DND-41 (cell line): ENCODE results near the gene TARBP2.
"Not testable (repeated sequence)": the region's sequence is repeated elsewhere in the genome, so short reads cannot be mapped to it uniquely, and the experiment has no call there.

ENCODE experiments used
- ATAC-seq: fragments of 200-7000 bp; cut with Tn5 transposase; 3 replicates; pipeline ENCODE4 v1.9.1; 2021; ENCODE audit warnings: low read depth; ENCODE audit not compliant: insufficient read depth
- DNase-seq: peaks from one replicate; pipeline ENCODE4 v3.0.0-alpha.2; 2020
- H2AFZ ChIP-seq: 2 replicates; pipeline ENCODE4 v1.6.0; 2012; ENCODE audit warnings: low read depth, low read length
- H3K27ac ChIP-seq: 2 replicates; pipeline ENCODE4 v1.5.1; 2012; ENCODE audit warnings: low read length, inconsistent platforms
- H3K27me3 ChIP-seq: fragments of 200-600 bp; sonication (generic); 2 replicates; pipeline ENCODE4 v1.6.0; 2012; ENCODE audit warnings: low read length, mild to moderate bottlenecking, inconsistent platforms; ENCODE audit not compliant: insufficient read depth, poor library complexity
- H3K36me3 ChIP-seq: 2 replicates; pipeline ENCODE4 v1.5.1; 2012; ENCODE audit warnings: low read length, inconsistent platforms; ENCODE audit not compliant: insufficient read depth
- H3K4me1 ChIP-seq: 2 replicates; pipeline ENCODE4 v1.5.1; 2012; ENCODE audit warnings: mild to moderate bottlenecking, low read length; ENCODE audit not compliant: insufficient read depth
- H3K4me2 ChIP-seq: 2 replicates; pipeline ENCODE4 v1.6.0; 2012; ENCODE audit warnings: mild to moderate bottlenecking, moderate library complexity, low read length, inconsistent platforms; ENCODE audit not compliant: insufficient read depth
- H3K4me3 ChIP-seq, 2 experiments: fragments of 200-600 bp in 1 of 2; shearing (Covaris generic) in 1 of 2; 2 replicates each; pipeline ENCODE4 v1.5.1; 2012 to 2016; ENCODE audit warnings: inconsistent platforms in 2 of 2, low read length in 2 of 2, mild to moderate bottlenecking in 2 of 2, low read depth in 1 of 2, moderate library complexity in 1 of 2
- H3K79me2 ChIP-seq: 2 replicates; pipeline ENCODE4 v1.6.0; 2012; ENCODE audit warnings: low read length, inconsistent platforms; ENCODE audit not compliant: insufficient read depth
- H3K9ac ChIP-seq: 2 replicates; pipeline ENCODE4 v1.6.0; 2012; ENCODE audit warnings: low read depth, mild to moderate bottlenecking, inconsistent platforms, low read length, moderate library complexity
- H3K9me3 ChIP-seq: 2 replicates; pipeline ENCODE4 v1.5.1; 2012; ENCODE audit warnings: low read length, moderate library complexity, mild to moderate bottlenecking, inconsistent platforms; ENCODE audit not compliant: insufficient read depth, severe bottlenecking
- H4K20me1 ChIP-seq: 2 replicates; pipeline ENCODE4 v1.6.0; 2012; ENCODE audit warnings: low read length; ENCODE audit not compliant: insufficient read depth
- EZH2 ChIP-seq: IDR thresholded peaks from 3 replicates; pipeline ENCODE4 v1.6.1; 2012; ENCODE audit warnings: borderline replicate concordance, low read depth, mild to moderate bottlenecking, moderate library complexity, low read length, inconsistent platforms; ENCODE audit not compliant: severe bottlenecking
- TF ChIP-seq, protein P1 (sequence below): IDR thresholded peaks from 2 replicates; pipeline ENCODE4 v1.5.1; 2012; ENCODE audit warnings: borderline replicate concordance, low read length, moderate library complexity, mild to moderate bottlenecking; ENCODE audit not compliant: poor library complexity, severe bottlenecking; ENCODE audit errors: extremely low read depth

Gene TARBP2

DNA sequence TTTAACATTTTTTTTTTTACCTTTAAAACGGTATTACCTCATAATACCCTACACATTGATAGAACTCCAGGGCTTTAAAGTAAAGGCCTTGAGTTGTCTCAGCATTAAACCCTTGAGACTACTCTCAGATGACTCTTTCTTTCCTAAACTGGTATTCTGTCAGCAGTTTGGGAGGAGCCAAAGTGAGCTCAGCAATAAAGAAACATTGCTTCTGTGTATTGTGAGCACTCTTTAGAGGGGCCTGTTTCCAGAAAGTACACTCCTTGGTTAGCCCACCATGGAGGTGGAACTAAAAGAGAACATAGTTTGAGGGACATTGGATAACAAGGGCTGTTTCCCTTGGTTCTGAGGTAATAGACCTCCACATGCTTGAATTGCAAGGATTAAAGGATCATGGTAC lies 22.2 kb upstream of the TARBP2 start:
- no peaks in the 10 kb centered on the region for H3K9me3 ChIP-seq
- H4K20me1 ChIP-seq: peaks cover 80% of the 10 kb centered on the region
- no peak overlapping the region for H3K4me3 ChIP-seq
- DNase-seq: no peak
- TF ChIP-seq, protein P1, sequence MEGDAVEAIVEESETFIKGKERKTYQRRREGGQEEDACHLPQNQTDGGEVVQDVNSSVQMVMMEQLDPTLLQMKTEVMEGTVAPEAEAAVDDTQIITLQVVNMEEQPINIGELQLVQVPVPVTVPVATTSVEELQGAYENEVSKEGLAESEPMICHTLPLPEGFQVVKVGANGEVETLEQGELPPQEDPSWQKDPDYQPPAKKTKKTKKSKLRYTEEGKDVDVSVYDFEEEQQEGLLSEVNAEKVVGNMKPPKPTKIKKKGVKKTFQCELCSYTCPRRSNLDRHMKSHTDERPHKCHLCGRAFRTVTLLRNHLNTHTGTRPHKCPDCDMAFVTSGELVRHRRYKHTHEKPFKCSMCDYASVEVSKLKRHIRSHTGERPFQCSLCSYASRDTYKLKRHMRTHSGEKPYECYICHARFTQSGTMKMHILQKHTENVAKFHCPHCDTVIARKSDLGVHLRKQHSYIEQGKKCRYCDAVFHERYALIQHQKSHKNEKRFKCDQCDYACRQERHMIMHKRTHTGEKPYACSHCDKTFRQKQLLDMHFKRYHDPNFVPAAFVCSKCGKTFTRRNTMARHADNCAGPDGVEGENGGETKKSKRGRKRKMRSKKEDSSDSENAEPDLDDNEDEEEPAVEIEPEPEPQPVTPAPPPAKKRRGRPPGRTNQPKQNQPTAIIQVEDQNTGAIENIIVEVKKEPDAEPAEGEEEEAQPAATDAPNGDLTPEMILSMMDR: no peak
- TF ChIP-seq EZH2: no peak
- no peak overlapping the region for H3K27ac ChIP-seq
- ATAC-seq: no peak
- no peak overlapping the region for H3K4me2 ChIP-seq
- H3K36me3 ChIP-seq: peaks cover 98% of the 10 kb centered on the region
- peaks cover 52% of the 10 kb centered on the region for H3K79me2 ChIP-seq
- H3K4me1 ChIP-seq: no peaks in the 10 kb centered on the region
- no peak overlapping the region for H3K9ac ChIP-seq
- no peaks in the 10 kb centered on the region for H3K27me3 ChIP-seq
- H2AFZ ChIP-seq: no peak overlapping the region

DNA sequence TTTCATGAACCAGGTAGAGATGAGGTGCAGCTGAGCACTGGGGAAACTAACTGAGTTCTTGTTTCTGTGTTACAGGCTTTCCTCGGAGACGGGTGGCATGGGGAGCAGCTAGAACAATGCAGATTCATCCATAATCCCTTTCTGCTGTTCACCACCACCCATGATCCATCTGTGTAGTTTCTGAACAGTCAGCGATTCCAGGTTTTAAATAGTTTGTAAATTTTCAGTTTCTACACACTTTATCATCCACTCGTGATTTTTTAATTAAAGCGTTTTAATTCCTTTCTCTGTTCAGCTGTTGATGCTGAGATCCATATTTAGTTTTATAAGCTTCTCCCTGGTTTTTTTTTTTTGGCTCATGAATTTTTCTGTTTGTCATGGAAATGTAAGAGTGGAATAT lies 21.8 kb upstream of the TARBP2 start:
- H3K27ac ChIP-seq: no peak overlapping the region
- TF ChIP-seq EZH2: no peak
- TF ChIP-seq, protein P1: no peak

DNA sequence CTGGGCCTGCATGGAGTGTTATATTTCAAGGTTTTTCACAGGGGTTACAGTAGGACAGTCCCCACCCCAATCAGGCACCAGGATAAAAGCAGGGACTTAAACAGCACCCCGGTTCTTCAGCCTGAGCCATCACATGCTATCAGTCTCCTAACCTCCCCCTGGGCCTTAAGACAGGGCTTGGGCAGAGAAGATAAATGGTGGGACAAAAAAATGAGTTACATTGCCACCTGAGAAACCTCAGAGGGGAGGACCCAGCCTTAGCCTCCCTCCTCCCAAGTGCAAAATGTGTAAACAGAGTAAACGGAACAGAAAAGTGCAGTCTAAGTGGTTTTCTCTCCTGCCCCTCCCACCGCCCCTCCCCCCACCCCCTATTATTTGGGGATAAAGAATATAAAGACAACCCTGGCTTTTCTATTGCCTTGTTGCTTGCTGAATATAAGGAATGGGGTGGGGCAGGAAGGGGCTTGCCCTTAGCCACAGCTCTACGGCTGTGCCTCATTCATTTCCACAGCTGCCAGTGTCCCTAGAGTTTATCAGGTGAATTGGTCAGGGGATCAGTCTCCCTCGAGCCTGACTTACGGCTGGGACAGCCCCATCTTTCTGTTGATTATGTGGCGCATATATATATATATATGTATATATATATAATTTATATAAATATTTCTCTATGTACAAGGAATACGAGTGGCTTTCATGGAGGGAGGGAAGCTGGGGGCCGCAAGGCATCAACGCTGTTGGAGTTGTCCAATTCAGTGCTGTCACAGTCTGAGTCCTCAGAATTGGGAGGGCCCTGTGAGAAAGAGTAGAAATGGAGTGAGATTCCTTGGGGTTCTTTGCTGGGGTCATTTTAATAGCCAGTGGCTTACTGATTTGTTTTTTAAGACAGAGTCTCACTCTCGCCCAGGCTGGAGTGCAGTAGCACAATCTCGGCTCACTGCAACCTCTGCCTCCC lies 20.3 kb upstream of the TARBP2 start:
- ATAC-seq (no peak), DNase-seq (no peak)
- no peak for TF ChIP-seq EZH2
- TF ChIP-seq, protein P1: no peak
- Histone ChIP-seq H3K4me2 (no peak overlapping the region), H3K27ac (no peak overlapping the region), H3K4me3 (no peak overlapping the region), H3K36me3 (peaks cover 97% of the 10 kb centered on the region), H3K27me3 (no peaks in the 10 kb centered on the region), H3K4me1 (no peaks in the 10 kb centered on the region), H4K20me1 (peaks cover 66% of the 10 kb centered on the region), H3K9ac (no peak overlapping the region), H3K9me3 (no peaks in the 10 kb centered on the region), H3K79me2 (peaks cover 33% of the 10 kb centered on the region), H2AFZ (no peak overlapping the region)

More for the DNA sequence above, 21.8 kb upstream of the TARBP2 start:
- H3K79me2 ChIP-seq: peaks cover 48% of the 10 kb centered on the region
- H3K36me3 ChIP-seq: peaks cover 98% of the 10 kb centered on the region
- H3K9me3 ChIP-seq: no peaks in the 10 kb centered on the region
- H2AFZ ChIP-seq: no peak overlapping the region
- no peaks in the 10 kb centered on the region for H3K27me3 ChIP-seq
- peaks cover 79% of the 10 kb centered on the region for H4K20me1 ChIP-seq
- no peak overlapping the region for H3K4me2 ChIP-seq
- H3K9ac ChIP-seq: no peak overlapping the region
- no peak for ATAC-seq
- H3K4me3 ChIP-seq: no peak overlapping the region
- DNase-seq: no peak
- H3K4me1 ChIP-seq: no peaks in the 10 kb centered on the region

DNA sequence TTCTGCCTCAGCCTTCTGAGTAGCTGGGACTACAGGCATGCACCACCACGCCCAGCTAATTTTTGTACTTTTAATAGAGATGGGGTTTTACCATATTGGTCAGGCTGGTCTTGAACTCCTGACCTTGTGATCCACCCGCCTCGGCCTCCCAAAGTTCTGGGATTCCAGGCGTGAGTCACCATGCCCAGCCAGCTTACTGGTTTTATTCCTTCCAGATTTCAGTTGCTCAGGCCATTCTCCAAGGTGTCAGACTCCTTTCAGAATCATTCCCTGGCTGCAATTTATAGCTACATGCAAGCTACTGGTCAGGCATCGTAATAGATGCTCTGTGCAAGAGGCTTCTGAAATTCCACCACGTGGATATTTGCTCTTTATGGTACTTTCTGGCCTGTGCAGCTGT lies 19.6 kb upstream of the TARBP2 start:
- H3K9ac ChIP-seq, H2AFZ ChIP-seq, H3K4me2 ChIP-seq, H3K9me3 ChIP-seq, H3K4me3 ChIP-seq, H3K27me3 ChIP-seq, H3K4me1 ChIP-seq, ATAC-seq, H3K27ac ChIP-seq, DNase-seq: not testable (repeated sequence)
- Histone ChIP-seq H4K20me1 (peaks cover 64% of the 10 kb centered on the region), H3K79me2 (peaks cover 27% of the 10 kb centered on the region), H3K36me3 (peaks cover 97% of the 10 kb centered on the region)
